HepG2 (cell line): ENCODE results near the gene TBX3. TPM values are rescaled to one million over a fixed set of nuclear protein-coding genes. Genes with fewer than 3 reads are reported as not detected.

Source experiments
- AGO2 ChIP-seq: fragments of 200-400 bp; formaldehyde crosslinking; optimal IDR thresholded peaks from 2 replicates; pipeline ENCODE3; 2017; ENCODE audit warnings: mild to moderate bottlenecking, low read depth, low read length, moderate library complexity
- BHLHE40 ChIP-seq: IDR thresholded peaks from 2 replicates; pipeline ENCODE4 v1.6.1; 2011; ENCODE audit warnings: low read length, improper control_type of control experiment
- DRAP1 ChIP-seq: IDR thresholded peaks from 2 replicates; pipeline ENCODE4 v1.6.1; 2016; ENCODE audit warnings: missing genetic modification reagents, missing compliant biosample characterization
- FOSL1 ChIP-seq: sonication (generic); formaldehyde crosslinking; IDR thresholded peaks from 2 replicates; pipeline ENCODE4 v1.9.0; 2021; ENCODE audit warnings: missing genetic modification reagents, borderline replicate concordance
- HNF4A ChIP-seq: sonication (generic); formaldehyde crosslinking; IDR thresholded peaks from 2 replicates; pipeline ENCODE4 v1.4.0; 2020; ENCODE audit warnings: missing genetic modification reagents
- HNRNPL ChIP-seq: fragments of 200-400 bp; formaldehyde crosslinking; IDR thresholded peaks from 2 replicates; pipeline ENCODE4 v1.6.1; 2017; ENCODE audit warnings: mild to moderate bottlenecking, low read depth, low read length
- HOXD1 ChIP-seq: sonication (generic); formaldehyde crosslinking; IDR thresholded peaks from 2 replicates; pipeline ENCODE4 v1.5.0; 2020; ENCODE audit warnings: missing genetic modification reagents
- MEF2D ChIP-seq: sonication (generic); formaldehyde crosslinking; IDR thresholded peaks from 2 replicates; pipeline ENCODE4 v1.5.1; 2020; ENCODE audit warnings: mild to moderate bottlenecking, missing genetic modification reagents
- NCOA2 ChIP-seq: sonication (generic); formaldehyde crosslinking; IDR thresholded peaks from 2 replicates; pipeline ENCODE4 v1.8.0; 2022; ENCODE audit warnings: inconsistent platforms
- RARG ChIP-seq: sonication (generic); formaldehyde crosslinking; IDR thresholded peaks from 2 replicates; pipeline ENCODE4 v1.4.0; 2020; ENCODE audit warnings: low read depth, mild to moderate bottlenecking, missing genetic modification reagents
- SOX5 ChIP-seq: IDR thresholded peaks from 2 replicates; pipeline ENCODE4 v1.6.1; 2016; ENCODE audit warnings: borderline replicate concordance
- XBP1 ChIP-seq: sonication (generic); formaldehyde crosslinking; IDR thresholded peaks from 2 replicates; pipeline ENCODE4 v1.5.0; 2020; ENCODE audit warnings: missing genetic modification reagents
- ZBED4 ChIP-seq: sonication (generic); formaldehyde crosslinking; IDR thresholded peaks from 2 replicates; pipeline ENCODE4 v1.4.0; 2020; ENCODE audit warnings: missing genetic modification reagents, borderline replicate concordance
- ZFP36L2 ChIP-seq: sonication (generic); formaldehyde crosslinking; IDR thresholded peaks from 2 replicates; pipeline ENCODE4 v1.4.0; 2020; ENCODE audit warnings: missing genetic modification reagents
- ZMYM2 ChIP-seq: sonication (generic); formaldehyde crosslinking; IDR thresholded peaks from 2 replicates; pipeline ENCODE4 v1.8.0; 2022; ENCODE audit warnings: mild to moderate bottlenecking, missing genetic modification reagents
- ZNF101 ChIP-seq: sonication (generic); formaldehyde crosslinking; IDR thresholded peaks from 2 replicates; pipeline ENCODE4 v1.4.0; 2020; ENCODE audit warnings: mild to moderate bottlenecking, low read depth, missing genetic modification reagents, borderline replicate concordance
- ZNF121 ChIP-seq: sonication (generic); formaldehyde crosslinking; IDR thresholded peaks from 2 replicates; pipeline ENCODE4 v1.5.0; 2020; ENCODE audit warnings: mild to moderate bottlenecking, missing genetic modification reagents
- ZNF160 ChIP-seq: sonication (generic); formaldehyde crosslinking; IDR thresholded peaks from 2 replicates; pipeline ENCODE4 v1.8.0; 2022; ENCODE audit warnings: mild to moderate bottlenecking, inconsistent platforms, missing genetic modification reagents
- ZNF275 ChIP-seq: sonication (generic); formaldehyde crosslinking; IDR thresholded peaks from 2 replicates; pipeline ENCODE4 v1.8.0; 2022; ENCODE audit warnings: missing genetic modification reagents, mild to moderate bottlenecking, inconsistent platforms, borderline replicate concordance
- ZNF276 ChIP-seq: sonication (generic); formaldehyde crosslinking; IDR thresholded peaks from 2 replicates; pipeline ENCODE4 v1.4.0; 2020; ENCODE audit warnings: mild to moderate bottlenecking, low read depth, missing genetic modification reagents
- ZNF343 ChIP-seq: sonication (generic); formaldehyde crosslinking; IDR thresholded peaks from 2 replicates; pipeline ENCODE4 v1.4.0; 2020; ENCODE audit warnings: mild to moderate bottlenecking, missing genetic modification reagents
- ZNF782 ChIP-seq: sonication (generic); formaldehyde crosslinking; IDR thresholded peaks from 2 replicates; pipeline ENCODE4 v1.4.0; 2020; ENCODE audit warnings: missing genetic modification reagents, mild to moderate bottlenecking, borderline replicate concordance
- ZNF878 ChIP-seq: sonication (generic); formaldehyde crosslinking; IDR thresholded peaks from 2 replicates; pipeline ENCODE4 v1.8.1; 2023; ENCODE audit warnings: mild to moderate bottlenecking, missing genetic modification reagents, moderate library complexity
- ZSCAN31 ChIP-seq: sonication (generic); formaldehyde crosslinking; IDR thresholded peaks from 2 replicates; pipeline ENCODE4 v1.5.0; 2020; ENCODE audit warnings: low read depth, mild to moderate bottlenecking, missing genetic modification reagents
- polyA plus RNA-seq, 8 experiments: library from polyadenylated mRNA; depleted of rRNA in 3 of 8; stranded (reverse) in 7 of 8; unstranded in 1 of 8; fragments of >200 nt; fragmentation: Illumina TruSeq in 4 of 8; extraction: Trizol in 4 of 8; gene quantifications; 2 replicates each; pipeline versions ENCODE4 v1.2.1 to v1.2.3, GENCODE V29; 2011 to 2016; ENCODE audit warnings: low read depth in 4 of 8, missing spikeins in 1 of 8, mixed read lengths in 1 of 8; ENCODE audit not compliant: insufficient read depth in 1 of 8
- total RNA-seq, 5 experiments: library from RNA; depleted of rRNA; stranded (reverse); fragments of >200 nt; fragmentation: Illumina TruSeq; extraction: Trizol; gene quantifications; 2 replicates each; pipeline ENCODE4 v1.2.3, GENCODE V29; 2016; ENCODE audit warnings: low read depth in 1 of 5

The TBX3 gene
- total and polyA plus RNA-seq, 2 of the 13 experiments (the other 11 are each of a cell fraction or from before 2014, with no cell fraction given) = 27.1 to 42.4 TPM

- peak; percentile 86 for TF ChIP-seq HOXD1
- TF ChIP-seq ZNF878 (CRISPR knock-in tag) = peak; percentile 98
- TF ChIP-seq ZNF101 = no peak
- TF ChIP-seq RARG (CRISPR knock-in tag) = no peak
- peak; percentile 94 for TF ChIP-seq ZSCAN31 (CRISPR knock-in tag)
- TF ChIP-seq ZNF782 (CRISPR knock-in tag) = no peak; the same call in 1 of the 2 replicates
- peak; percentile 66 for TF ChIP-seq NCOA2 (CRISPR knock-in tag)
- TF ChIP-seq ZNF121 (CRISPR knock-in tag) = peak; percentile 52; the same call in 1 of the 2 replicates
- peak; percentile 54 for TF ChIP-seq HNRNPL
- peak; percentile 96; the same call in 1 of the 2 replicates for TF ChIP-seq ZNF343 (CRISPR knock-in tag)
- peak; percentile 93 for TF ChIP-seq DRAP1 (CRISPR knock-in tag)
- TF ChIP-seq ZBED4 (CRISPR knock-in tag) = no peak
- TF ChIP-seq ZNF275 (CRISPR knock-in tag) = peak; percentile 86; the same call in 1 of the 2 replicates
- TF ChIP-seq XBP1 = no peak
- no peak for TF ChIP-seq AGO2
- peak; percentile 78; the same call in 1 of the 2 replicates for TF ChIP-seq MEF2D (CRISPR knock-in tag)
- peak; percentile 89 for TF ChIP-seq ZNF160 (CRISPR knock-in tag)
- TF ChIP-seq ZNF276 (CRISPR knock-in tag) = 0 out of 2 replicates have a peak, but pooled peaks have one; percentile 57
- TF ChIP-seq FOSL1 (CRISPR knock-in tag) = no peak
- no peak for TF ChIP-seq ZFP36L2 (CRISPR knock-in tag)
- no peak for TF ChIP-seq ZMYM2 (CRISPR knock-in tag)
- TF ChIP-seq BHLHE40 = 0 out of 2 replicates have a peak, but pooled peaks have one; percentile 35
- peak; percentile 54 for TF ChIP-seq HNF4A (CRISPR knock-in tag)
- peak; percentile 80; the same call in 1 of the 2 replicates for TF ChIP-seq SOX5
These were observed at the start of gene TBX3 (continued) for GRCh38 chr12:114684098-114684869.
